Measurements from ENCODE around the gene FRS3.

FRS3 gene

DNA sequence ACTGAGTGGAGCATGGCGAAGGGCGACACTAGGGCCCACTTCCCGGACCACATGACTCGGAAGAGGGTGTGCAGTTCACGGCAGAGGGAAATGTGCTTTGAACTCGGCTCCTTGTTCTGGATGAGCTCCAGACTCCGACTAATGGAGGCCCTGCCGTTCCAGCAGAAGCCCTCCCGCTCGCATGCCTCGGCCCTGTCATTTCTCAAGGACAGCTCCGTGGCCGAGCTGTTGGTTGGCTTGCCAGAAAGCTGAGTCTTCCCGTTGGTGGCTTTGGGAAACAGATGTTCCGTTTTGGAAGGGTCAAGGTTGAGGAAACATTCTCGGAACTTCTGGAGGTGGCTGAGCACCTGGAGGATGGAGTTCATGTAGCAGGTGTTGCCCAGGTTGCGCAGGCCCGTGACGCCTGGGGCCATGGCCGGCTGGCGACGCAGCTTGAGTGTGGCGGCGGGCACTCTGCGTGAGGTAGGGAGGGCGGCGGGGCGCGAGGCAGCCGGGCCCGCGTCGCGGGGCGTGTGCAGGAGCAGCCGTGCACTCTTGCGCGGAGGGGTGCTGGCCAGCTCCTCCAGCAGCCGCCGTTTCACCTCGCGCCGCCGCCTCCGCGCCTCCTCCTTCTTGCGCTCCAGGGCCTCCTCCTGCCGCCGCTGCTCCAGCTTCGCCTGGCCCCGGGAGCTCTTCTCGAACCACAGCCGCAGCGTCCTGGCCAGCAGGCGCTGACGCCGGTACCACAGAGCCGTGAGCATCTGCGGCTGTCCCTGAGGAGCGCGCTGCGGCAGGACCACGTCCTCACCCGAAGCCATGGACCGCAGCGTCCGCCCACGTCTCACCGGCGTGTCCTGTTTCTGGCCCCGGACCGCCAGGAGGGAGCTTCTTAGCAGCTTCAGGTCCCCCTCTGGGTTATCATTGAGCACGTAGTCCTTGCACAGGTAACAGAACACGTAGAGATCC lies 26.4 kb upstream of the FRS3 start:
- no peak for DNase-seq
- H3K27me3 Mint-ChIP-seq = no peaks in the 10 kb centered on the region

GRCh38 chr6:41801380-41801779 lies 21.7 kb upstream of the FRS3 start:
- Mint-ChIP-seq H3K27ac (no peak overlapping the region), H3K4me1 (ENCODE audit: low read depth) (peaks cover 3% of the 10 kb centered on the region), H3K4me3 (no peak overlapping the region), H3K9me3 (no peaks in the 10 kb centered on the region), H3K36me3 (ENCODE audit: low read depth) (peaks cover 39% of the 10 kb centered on the region), H3K27me3 (no peaks in the 10 kb centered on the region)
- no peak for DNase-seq

More for the DNA sequence above, 26.4 kb upstream of the FRS3 start:
- H3K36me3 Mint-ChIP-seq (ENCODE audit: low read depth) = peaks cover 15% of the 10 kb centered on the region
- H3K4me1 Mint-ChIP-seq (ENCODE audit: low read depth) = no peaks in the 10 kb centered on the region
- H3K27ac Mint-ChIP-seq = no peak overlapping the region
- no peaks in the 10 kb centered on the region for H3K9me3 Mint-ChIP-seq
- H3K4me3 Mint-ChIP-seq = no peak overlapping the region

DNA sequence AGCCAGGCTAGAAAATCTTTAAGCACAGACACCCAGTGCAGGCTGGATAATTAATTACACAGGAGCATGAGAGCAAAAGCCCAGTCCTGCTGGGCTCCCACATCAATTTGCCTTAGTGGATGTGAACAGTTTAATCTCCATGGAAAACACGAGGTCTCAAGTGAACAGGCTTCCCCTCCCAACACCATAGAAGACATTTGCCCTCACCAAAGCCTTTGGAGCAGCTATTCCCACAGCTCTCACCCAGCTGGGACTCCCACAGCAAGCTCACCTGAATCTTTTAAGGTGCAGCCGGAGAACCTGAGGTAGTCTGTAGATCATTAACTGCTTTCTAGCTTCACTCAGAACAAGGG lies 19.8 kb upstream of the FRS3 start:
- Mint-ChIP-seq H3K9me3 (no peaks in the 10 kb centered on the region), H3K36me3 (ENCODE audit: low read depth) (peaks cover 45% of the 10 kb centered on the region), H3K4me3 (no peak overlapping the region), H3K4me1 (ENCODE audit: low read depth) (peaks cover 4% of the 10 kb centered on the region), H3K27me3 (no peaks in the 10 kb centered on the region), H3K27ac (no peak overlapping the region)
- DNase-seq = no peak

DNA sequence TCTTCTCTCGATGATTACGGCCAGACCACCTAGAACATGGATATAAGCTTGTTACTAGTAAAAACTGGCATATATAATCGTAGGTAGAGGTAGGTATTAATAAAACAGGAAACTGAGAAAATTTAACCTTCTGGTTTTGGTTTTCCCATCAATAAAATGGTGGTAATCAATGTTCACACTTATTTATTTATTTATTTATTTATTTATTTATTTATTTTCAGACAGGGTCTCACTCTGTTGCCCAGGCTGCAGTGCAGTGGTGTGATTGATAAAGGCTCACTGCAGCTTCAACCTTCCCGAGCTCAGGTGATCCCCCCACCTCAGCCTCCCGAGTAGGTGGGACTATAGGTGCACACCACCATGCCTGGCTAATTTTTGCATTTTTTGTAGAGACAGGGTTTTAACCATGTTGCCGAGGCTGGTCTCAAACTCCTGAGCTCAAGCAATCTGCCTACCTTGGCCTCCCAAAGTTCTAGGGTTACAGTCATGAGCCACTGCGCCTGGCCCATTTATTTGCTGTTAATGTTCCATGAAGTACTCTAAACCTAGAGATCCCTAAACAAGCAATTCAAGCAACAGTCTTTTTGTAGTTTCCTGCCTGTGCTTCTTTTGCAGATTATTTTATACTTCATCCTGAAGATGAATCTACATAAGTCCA lies 19.3 kb upstream of the FRS3 start:
- H3K4me3 Mint-ChIP-seq = no peak overlapping the region
- no peaks in the 10 kb centered on the region for H3K27me3 Mint-ChIP-seq
- no peak for DNase-seq
- H3K27ac Mint-ChIP-seq = no peak overlapping the region
- H3K9me3 Mint-ChIP-seq = no peaks in the 10 kb centered on the region
- peaks cover 7% of the 10 kb centered on the region for H3K4me1 Mint-ChIP-seq (ENCODE audit: low read depth)
- peaks cover 48% of the 10 kb centered on the region for H3K36me3 Mint-ChIP-seq (ENCODE audit: low read depth)

DNA sequence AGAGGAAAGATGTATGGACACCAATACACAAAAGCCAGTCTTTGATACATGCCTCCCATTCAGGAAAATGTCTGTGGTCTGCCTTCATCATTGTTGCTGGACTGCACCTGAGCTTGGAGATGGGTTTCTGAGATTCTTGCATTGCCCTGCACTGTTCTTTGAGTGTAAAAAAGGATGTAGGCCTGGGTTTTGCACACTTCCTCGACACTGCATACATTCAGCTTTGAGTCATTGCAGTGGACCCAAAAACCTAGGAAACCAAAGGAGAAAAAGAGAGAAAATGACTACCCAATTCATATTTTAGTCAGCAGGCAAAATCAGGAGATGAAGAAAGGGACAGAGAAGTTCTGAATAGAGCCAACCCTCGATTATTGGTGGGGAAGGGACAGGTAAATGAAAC lies 16.8 kb upstream of the FRS3 start:
- Mint-ChIP-seq H3K4me1 (ENCODE audit: low read depth) (peaks cover 11% of the 10 kb centered on the region), H3K36me3 (ENCODE audit: low read depth) (peaks cover 69% of the 10 kb centered on the region), H3K27ac (peak overlapping the region; percentile 23), H3K9me3 (no peaks in the 10 kb centered on the region), H3K4me3 (no peak overlapping the region), H3K27me3 (no peaks in the 10 kb centered on the region)
- DNase-seq = no peak

DNA sequence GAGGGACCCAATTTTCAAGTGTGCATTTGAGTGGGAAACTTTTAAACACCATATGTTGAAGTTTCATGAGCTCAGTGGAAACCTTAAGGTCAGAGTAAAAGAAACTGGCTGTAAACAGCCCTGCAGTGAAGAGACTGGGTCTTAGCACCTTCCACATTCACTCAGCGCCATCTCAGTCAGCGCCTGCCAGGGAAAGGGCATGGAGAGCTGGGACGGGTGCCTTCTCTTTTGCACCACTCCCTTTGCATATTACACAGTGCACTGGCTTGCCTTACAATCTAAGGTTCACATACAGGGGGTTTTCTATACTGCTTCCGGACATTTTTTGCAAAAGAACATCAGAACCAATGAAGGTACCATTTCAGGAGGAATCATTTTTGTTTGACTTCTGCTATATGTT lies 12.3 kb upstream of the FRS3 start:
- Mint-ChIP-seq H3K27ac (peak overlapping the region; percentile 65), H3K9me3 (no peaks in the 10 kb centered on the region), H3K36me3 (ENCODE audit: low read depth) (peaks cover 84% of the 10 kb centered on the region), H3K4me1 (ENCODE audit: low read depth) (peaks cover 31% of the 10 kb centered on the region), H3K4me3 (no peak overlapping the region), H3K27me3 (no peaks in the 10 kb centered on the region)
- DNase-seq = no peak

DNA sequence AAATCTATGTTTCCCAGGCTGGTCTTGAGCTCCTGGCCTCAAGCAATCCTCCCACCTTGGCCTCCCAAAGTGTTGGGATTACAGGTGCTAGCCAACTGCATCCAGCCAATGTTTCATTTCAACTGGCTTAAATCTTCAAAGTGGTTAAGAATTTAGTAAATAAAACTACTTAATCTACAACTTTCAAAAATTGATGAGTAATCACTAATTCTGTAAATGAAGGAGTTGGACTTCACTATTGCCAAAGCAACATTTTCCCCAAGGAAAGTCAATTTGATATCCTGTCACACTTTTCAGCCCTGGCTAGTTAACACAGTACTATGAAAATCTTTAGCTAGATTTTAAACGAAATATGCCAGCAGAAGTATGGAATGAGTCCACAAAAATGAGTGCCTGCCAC lies 11.6 kb upstream of the FRS3 start:
- peak overlapping the region; percentile 65 for H3K27ac Mint-ChIP-seq
- no peaks in the 10 kb centered on the region for H3K9me3 Mint-ChIP-seq
- no peak for DNase-seq
- H3K4me3 Mint-ChIP-seq = no peak overlapping the region
- H3K36me3 Mint-ChIP-seq (ENCODE audit: low read depth) = peaks cover 86% of the 10 kb centered on the region
- peaks cover 27% of the 10 kb centered on the region for H3K4me1 Mint-ChIP-seq (ENCODE audit: low read depth)
- H3K27me3 Mint-ChIP-seq = no peaks in the 10 kb centered on the region

GRCh38 chr6:41790045-41790444 lies 10.3 kb upstream of the FRS3 start:
- Mint-ChIP-seq H3K27me3 (no peaks in the 10 kb centered on the region), H3K27ac (peak overlapping the region; percentile 96), H3K4me3 (peak overlapping the region; percentile 50), H3K36me3 (ENCODE audit: low read depth) (peaks cover 75% of the 10 kb centered on the region), H3K9me3 (no peaks in the 10 kb centered on the region), H3K4me1 (ENCODE audit: low read depth) (peaks cover 31% of the 10 kb centered on the region)
- DNase-seq = no peak

DNA sequence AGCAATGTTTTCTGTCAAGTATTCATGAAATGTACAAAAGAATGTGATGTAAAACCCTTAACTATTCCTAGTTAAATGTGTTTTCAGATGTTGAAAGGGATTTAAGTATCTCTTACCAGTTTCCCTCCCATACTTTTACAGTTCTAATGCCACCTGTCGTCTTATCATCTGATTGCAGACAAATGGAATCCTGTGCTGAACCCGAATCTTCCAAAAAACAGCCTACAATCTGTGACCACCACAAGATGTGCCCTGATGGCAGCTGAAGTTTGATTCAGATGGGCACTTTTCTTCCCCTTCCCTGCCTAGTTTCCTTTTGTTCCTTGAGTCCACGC lies 9.7 kb upstream of the FRS3 start:
- Mint-ChIP-seq H3K9me3 (no peaks in the 10 kb centered on the region), H3K4me1 (ENCODE audit: low read depth) (peaks cover 29% of the 10 kb centered on the region), H3K4me3 (peak overlapping the region; percentile 97), H3K27me3 (no peaks in the 10 kb centered on the region), H3K27ac (peak overlapping the region; percentile 96), H3K36me3 (ENCODE audit: low read depth) (peaks cover 68% of the 10 kb centered on the region)
- DNase-seq = no peak

DNA sequence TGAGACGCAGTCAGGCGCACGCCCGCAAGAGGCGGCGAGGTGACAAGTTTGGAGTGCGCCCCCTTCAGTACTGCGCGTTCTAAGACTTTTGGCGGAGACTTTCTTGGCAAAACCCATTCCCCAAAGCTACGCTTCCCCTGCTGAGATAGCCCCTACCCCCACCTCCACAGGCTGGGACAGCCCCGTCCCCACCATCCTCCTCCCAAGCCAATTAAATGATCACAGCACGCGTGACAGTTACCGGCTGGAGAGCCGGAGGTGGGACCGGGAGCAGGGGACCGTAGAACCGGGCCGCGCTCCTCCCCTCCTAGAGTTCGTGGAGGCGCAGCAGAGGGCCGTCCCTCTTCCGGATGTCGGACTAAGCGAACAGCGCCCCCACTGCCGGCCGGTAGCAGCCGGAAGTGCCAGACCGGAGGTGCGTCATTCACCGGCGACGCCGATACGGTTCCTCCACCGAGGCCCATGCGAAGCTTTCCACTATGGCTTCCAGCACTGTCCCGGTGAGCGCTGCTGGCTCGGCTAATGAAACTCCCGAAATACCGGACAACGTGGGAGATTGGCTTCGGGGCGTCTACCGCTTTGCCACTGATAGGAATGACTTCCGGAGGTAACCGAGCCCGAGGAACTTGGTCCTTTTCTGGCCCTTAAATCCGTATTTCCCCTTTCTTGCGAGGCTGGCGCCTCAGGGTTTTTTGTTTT lies 7.7 kb upstream of the FRS3 start, which contains the start of gene TOMM6:
TOMM6 (plus strand) TSS at position 476 of the 699 bp plus-strand sequence; CDS start at position 480, 4 bp downstream.
- peak within 1 kb of the TSS; percentile 97 for H3K4me3 Mint-ChIP-seq
- DNase-seq = peak; percentile 97
- H3K36me3 Mint-ChIP-seq (ENCODE audit: low read depth) = peaks cover 53% of the 10 kb centered on the region
- H3K27ac Mint-ChIP-seq = peak within 1 kb of the TSS; percentile 96
- peaks cover 26% of the 10 kb centered on the region for H3K4me1 Mint-ChIP-seq (ENCODE audit: low read depth)
- H3K27me3 Mint-ChIP-seq = no peaks in the 10 kb centered on the region
- H3K9me3 Mint-ChIP-seq = no peaks in the 10 kb centered on the region

GRCh38 chr6:41786451-41787218 lies 6.9 kb upstream of the FRS3 start:
- peaks cover 25% of the 10 kb centered on the region for H3K4me1 Mint-ChIP-seq (ENCODE audit: low read depth)

GRCh38 chr6:41785689-41786450 lies 6.2 kb upstream of the FRS3 start:
- no peak for DNase-seq
- Mint-ChIP-seq H3K36me3 (ENCODE audit: low read depth) (peaks cover 40% of the 10 kb centered on the region), H3K4me3 (peak overlapping the region; percentile 97), H3K4me1 (ENCODE audit: low read depth) (peaks cover 27% of the 10 kb centered on the region), H3K27me3 (peaks cover 10% of the 10 kb centered on the region), H3K27ac (peak overlapping the region; percentile 52), H3K9me3 (no peaks in the 10 kb centered on the region)

More at GRCh38 chr6:41786451-41787218, 6.9 kb upstream of the FRS3 start:
- H3K27ac Mint-ChIP-seq = peak overlapping the region; percentile 96
- DNase-seq = peak; percentile 94
- H3K4me3 Mint-ChIP-seq = peak overlapping the region; percentile 97
- no peaks in the 10 kb centered on the region for H3K9me3 Mint-ChIP-seq
- peaks cover 3% of the 10 kb centered on the region for H3K27me3 Mint-ChIP-seq
- H3K36me3 Mint-ChIP-seq (ENCODE audit: low read depth) = peaks cover 46% of the 10 kb centered on the region

DNA sequence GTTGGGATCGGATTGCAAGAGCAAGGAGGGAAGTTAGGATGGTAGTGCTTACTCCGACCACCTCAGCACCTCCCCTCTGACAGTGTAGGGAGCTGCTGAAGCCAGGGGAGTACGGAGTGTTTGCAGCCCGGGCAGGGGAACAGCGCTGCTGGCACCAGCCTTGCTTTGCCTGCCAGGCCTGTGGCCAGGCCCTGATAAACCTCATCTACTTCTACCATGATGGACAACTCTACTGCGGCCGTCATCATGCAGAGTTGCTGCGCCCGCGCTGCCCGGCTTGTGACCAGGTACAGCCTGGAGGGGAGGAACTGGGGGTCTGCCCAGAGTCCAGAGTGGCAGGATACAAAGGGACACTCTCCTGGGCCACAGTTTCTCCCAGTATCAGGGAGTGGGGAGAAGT lies 5.6 kb upstream of the FRS3 start:
- no peak overlapping the region for H3K27ac Mint-ChIP-seq
- H3K4me1 Mint-ChIP-seq (ENCODE audit: low read depth) = peaks cover 25% of the 10 kb centered on the region
- peaks cover 34% of the 10 kb centered on the region for H3K36me3 Mint-ChIP-seq (ENCODE audit: low read depth)

More for the DNA sequence above, 5.6 kb upstream of the FRS3 start:
- Mint-ChIP-seq H3K4me3 (peak overlapping the region; percentile 97), H3K9me3 (no peaks in the 10 kb centered on the region), H3K27me3 (peaks cover 10% of the 10 kb centered on the region)
- no peak for DNase-seq

Measured in activated T-cell treated with anti-CD3 and anti-CD28 coated beads, Interleukin-2, amount 50 U/mL, for 24 hours (primary cell).